K562 (cell line): Measurements from ENCODE around the gene PHKB. TPM values are rescaled to one million over a fixed set of nuclear protein-coding genes. Genes with fewer than 3 reads are reported as not detected.

Experiments used
- ATAC-seq: fragments of 200-7000 bp; cut with Tn5 transposase; 3 replicates; pipeline ENCODE4 v1.9.1; 2020; ENCODE audit warnings: moderate library complexity
- BruUV-seq: library from RNA; stranded (reverse); fragments of 400-500 nt; replicated peaks from 2 replicates; lab custom pipeline; 2021; lab: Mats Ljungman, UMichigan
- CTCF ChIA-PET: fragments of 300-600 bp; formaldehyde crosslinking; extraction: SDS; loops from one replicate; lab custom pipeline; 2021; ENCODE audit warnings: low intra/inter-chr PET ratio; lab: Yijun Ruan, JAX
- POLR2A ChIA-PET: fragments of 300-600, 350-650 bp; sonication (Branson Sonifier 250); formaldehyde crosslinking; extraction: SDS; loops from one replicate; lab custom pipeline; 2021; ENCODE audit warnings: antibody characterized with exemption, inconsistent platforms; lab: Yijun Ruan, JAX
- DNase-seq, 4 experiments: peaks; one replicate each; pipeline versions ENCODE4 v3.0.0 to v3.0.0-alpha.2; 2011 to 2018; ENCODE audit warnings: low spot score in 3 of 4, mixed read lengths in 3 of 4; ENCODE audit errors: extremely low read depth in 1 of 4
- FAIRE-seq: peaks from 2 replicates; lab custom pipeline; 2011; peaks lifted over from hg19 to GRCh38; lab: Jason Lieb, UNC
- H2AFZ ChIP-seq: 2 replicates; pipeline ENCODE4 v1.6.0; 2011; ENCODE audit warnings: low read depth, low read length, control low read depth, inconsistent platforms
- H3K27ac ChIP-seq: fragments of 200-600 bp; 3 replicates; pipeline ENCODE4 v1.8.0; 2011; ENCODE audit warnings: low read depth, mild to moderate bottlenecking, control low read depth, inconsistent platforms, low read length, moderate library complexity, mixed read lengths; ENCODE audit errors: extremely low read depth
- H3K27me3 ChIP-seq, 2 experiments: fragments of 300-600 bp in 1 of 2; 2 replicates in 1 of 2; 3 replicates in 1 of 2; pipeline versions ENCODE4 v1.6.0 to v1.8.0; 2011; ENCODE audit warnings: inconsistent platforms in 2 of 2, low read length in 2 of 2, mild to moderate bottlenecking in 1 of 2, mixed read lengths in 1 of 2, moderate library complexity in 1 of 2; ENCODE audit not compliant: control insufficient read depth in 2 of 2, insufficient read depth in 2 of 2
- H3K36me3 ChIP-seq: fragments of 300-600 bp; 3 replicates; pipeline ENCODE4 v1.8.0; 2011; ENCODE audit warnings: mild to moderate bottlenecking, low read length, inconsistent platforms; ENCODE audit not compliant: control insufficient read depth, insufficient read depth
- H3K4me1 ChIP-seq, 2 experiments: fragments of 200-600 bp in 1 of 2; replicated peaks in 1 of 2; 2 replicates in 1 of 2; 3 replicates in 1 of 2; pipeline versions ENCODE4 v1.5.1 to v1.8.0; 2011; ENCODE audit warnings: inconsistent platforms in 2 of 2, low read length in 2 of 2, mild to moderate bottlenecking in 1 of 2, mixed read lengths in 1 of 2, moderate library complexity in 1 of 2; ENCODE audit not compliant: control insufficient read depth in 2 of 2, insufficient read depth in 2 of 2
- H3K4me2 ChIP-seq: 2 replicates; pipeline ENCODE4 v1.6.1; 2011; ENCODE audit warnings: low read length, control low read depth, inconsistent platforms, mixed read lengths; ENCODE audit not compliant: insufficient read depth
- H3K4me3 ChIP-seq: fragments of 200-600 bp; sonication (generic), shearing (Covaris generic); 2 replicates; pipeline ENCODE4 v1.5.1; 2016; ENCODE audit warnings: control low read depth, inconsistent platforms
- H3K79me2 ChIP-seq: fragments of 200-600 bp; 3 replicates; pipeline ENCODE4 v1.8.0; 2011; ENCODE audit warnings: low read length, inconsistent platforms; ENCODE audit not compliant: control insufficient read depth, insufficient read depth
- H3K9ac ChIP-seq, 2 experiments: 2 replicates each; pipeline versions ENCODE4 v1.6.0 to v1.6.1; 2011; ENCODE audit warnings: low read depth in 2 of 2, low read length in 2 of 2, control low read depth in 1 of 2, inconsistent platforms in 1 of 2, mild to moderate bottlenecking in 1 of 2, mixed read lengths in 1 of 2; ENCODE audit not compliant: insufficient read depth in 1 of 2
- H3K9me1 ChIP-seq: one replicate; pipeline ENCODE4 v1.6.0; 2011; ENCODE audit warnings: inconsistent platforms, mild to moderate bottlenecking, low read length, moderate library complexity; ENCODE audit not compliant: control insufficient read depth, insufficient read depth
- H3K9me3 ChIP-seq: replicated peaks from 2 replicates; pipeline ENCODE4 v1.5.1; 2011; ENCODE audit warnings: low read depth, low read length, inconsistent platforms; ENCODE audit not compliant: control insufficient read depth, insufficient read depth
- H4K20me1 ChIP-seq: replicated peaks from 2 replicates; pipeline ENCODE4 v1.6.1; 2011; ENCODE audit warnings: low read length, inconsistent platforms, mixed read lengths; ENCODE audit not compliant: control insufficient read depth, insufficient read depth
- BHLHE40 ChIP-seq: IDR thresholded peaks from 2 replicates; pipeline ENCODE4 v1.6.1; 2011; ENCODE audit warnings: low read length, improper control_type of control experiment
- E2F4 ChIP-seq: sonication (generic); formaldehyde crosslinking; IDR thresholded peaks from 2 replicates; pipeline ENCODE4 v1.8.0; 2022; ENCODE audit warnings: mild to moderate bottlenecking, low read depth, missing genetic modification reagents
- FIP1L1 ChIP-seq: fragments of 200-400 bp; formaldehyde crosslinking; IDR thresholded peaks from 2 replicates; pipeline ENCODE4 v1.6.1; 2018; ENCODE audit warnings: mild to moderate bottlenecking, low read depth, low read length; ENCODE audit not compliant: poor library complexity, severe bottlenecking
- HDAC2 ChIP-seq: fragments of 450-650 bp; IDR thresholded peaks from 2 replicates; pipeline ENCODE4 v1.6.1; 2016; ENCODE audit warnings: mild to moderate bottlenecking
- HOXB6 ChIP-seq: fragments of 250-450 bp; sonication (Bioruptor Pico); IDR thresholded peaks from 2 replicates; pipeline ENCODE4 v1.5.1; 2022; ENCODE audit warnings: mild to moderate bottlenecking, borderline replicate concordance
- KHSRP ChIP-seq: fragments of 450-650 bp; IDR thresholded peaks from 2 replicates; pipeline ENCODE4 v1.6.1; 2017
- MAFG ChIP-seq: fragments of 450-650 bp; conservative IDR thresholded peaks from 2 replicates; pipeline ENCODE4 v1.6.1; 2016; ENCODE audit warnings: missing genetic modification characterization, missing compliant biosample characterization
- MYC ChIP-seq, 2 experiments: fragments of 250-450 bp in 1 of 2; sonication (Bioruptor Pico) in 1 of 2; IDR thresholded peaks; 2 replicates each; pipeline versions ENCODE4 v1.5.1 to v1.6.1; 2012 to 2021; ENCODE audit warnings: low read depth in 2 of 2, borderline replicate concordance in 1 of 2, improper control_type of control experiment in 1 of 2, low read length in 1 of 2, mild to moderate bottlenecking in 1 of 2, moderate library complexity in 1 of 2
- NBN ChIP-seq: fragments of 450-650 bp; IDR thresholded peaks from 2 replicates; pipeline ENCODE4 v1.6.1; 2016; ENCODE audit warnings: low read depth, mild to moderate bottlenecking
- POLR3A ChIP-seq: IDR thresholded peaks from 2 replicates; pipeline ENCODE4 v1.6.1; 2011; ENCODE audit warnings: borderline replicate concordance, mild to moderate bottlenecking, moderate library complexity; ENCODE audit not compliant: insufficient read length, insufficient read depth; ENCODE audit errors: extremely low read depth
- RHOXF2B ChIP-seq: fragments of 250-450 bp; sonication (Bioruptor Pico); conservative IDR thresholded peaks from 2 replicates; pipeline ENCODE4 v1.5.1; 2021
- TCF15 ChIP-seq: fragments of 250-450 bp; sonication (Bioruptor Pico); IDR thresholded peaks from 2 replicates; pipeline ENCODE4 v1.8.0; 2022; ENCODE audit warnings: moderate library complexity, mild to moderate bottlenecking, inconsistent platforms
- ZNF277 ChIP-seq: fragments of 250-450 bp; sonication (Bioruptor Pico); IDR thresholded peaks from 2 replicates; pipeline ENCODE4 v1.8.0; 2022; ENCODE audit warnings: inconsistent platforms, mild to moderate bottlenecking, moderate library complexity, borderline replicate concordance
- ZNF830 ChIP-seq: fragments of 250-450 bp; sonication (Bioruptor Pico); IDR thresholded peaks from 2 replicates; pipeline ENCODE4 v1.5.0; 2021; ENCODE audit warnings: mild to moderate bottlenecking
- WGBS: fragments of 100-300 bp; shearing (Covaris generic); methylation state at CpG from one replicate; pipeline ENCODE4 v1.1.6; 2016; ENCODE audit warnings: low coverage, mixed read lengths; ENCODE audit not compliant: insufficient coverage; ENCODE audit errors: missing lambda C conversion rate; 5-methylcytosine and 5-hydroxymethylcytosine counted together
- in situ Hi-C: fragments of 300-500 bp; cut with MboI; formaldehyde crosslinking; loops from 4 replicates; pipeline ENCODE4 v1.15.0; 2018; ENCODE audit warnings: inconsistent platforms, mixed read lengths
- intact Hi-C: fragments of 100-400 bp; cut with micrococcal nuclease; formaldehyde crosslinking; loops from 2 replicates; pipeline ENCODE4 v1.14.2; 2022
- polyA plus RNA-seq, 8 experiments: library from polyadenylated mRNA; depleted of rRNA in 4 of 8; stranded (reverse) in 5 of 8; unstranded in 3 of 8; fragments of >200 nt; fragmentation: Nextera tagmentation in 2 of 8; fragmentation: Illumina TruSeq in 1 of 8; extraction: Ambion mirVana in 2 of 8; extraction: Trizol in 1 of 8; gene quantifications; 2 replicates each; pipeline versions ENCODE4 v1.2.1 to v1.2.3, GENCODE V29; 2011 to 2014; ENCODE audit warnings: inconsistent platforms in 1 of 8, missing spikeins in 1 of 8
- total RNA-seq, 7 experiments: library from RNA; depleted of rRNA in 6 of 7; stranded (reverse); fragments of >200 nt in 6 of 7; fragmentation: Illumina TruSeq in 2 of 7; extraction: Trizol in 2 of 7; gene quantifications; 2 replicates each; pipeline versions ENCODE4 v1.2.1 to v1.2.3, GENCODE V29; 2011 to 2021; ENCODE audit warnings: low replicate concordance in 1 of 7

The PHKB gene
- total and polyA plus RNA-seq, 9 of the 15 experiments (the other 6 are each of a cell fraction or from before 2014, with no cell fraction given): 24.7 to 92.3 (median 67.0) TPM

GRCh38 chr16:47561286-47561685 lies 100.2 kb downstream of the PHKB start:
- ChIA-PET CTCF (no interaction called here), POLR2A (no interaction called here)
- Histone ChIP-seq H4K20me1 (no peaks in the 10 kb centered on the region), H3K36me3 (peaks cover 30% of the 10 kb centered on the region; the same call in 2 of the 3 replicates), H3K4me3 (no peak overlapping the region), H3K79me2 (no peaks in the 10 kb centered on the region), H3K9ac (no peak overlapping the region), H3K9me1 (no peaks in the 10 kb centered on the region), H3K4me1 (no peaks in the 10 kb centered on the region; a peak in 1 of 5 replicates), H3K27me3 (no peaks in the 10 kb centered on the region), H3K4me2 (no peak overlapping the region), H3K27ac (no peak overlapping the region), H2AFZ (no peak overlapping the region), H3K9me3 (no peaks in the 10 kb centered on the region)
- no peak for DNase-seq
- intact Hi-C loops (no loop called here), in situ Hi-C loops (no loop called here)
- WGBS: 88% methylated on average over 1 of the region's 1 CpG
- no peak for TF ChIP-seq NBN
- TF ChIP-seq RHOXF2B (CRISPR knock-in tag): no peak
- no peak for TF ChIP-seq BHLHE40
- no peak for TF ChIP-seq KHSRP
- no peak for TF ChIP-seq TCF15 (CRISPR knock-in tag)
- ATAC-seq: no peak
- no TSS peak for BruUV-seq
- FAIRE-seq: no peak

- H3K4me1 ChIP-seq: no peaks in the 10 kb centered on the region; a peak in 1 of 5 replicates
- H3K4me2 ChIP-seq: no peak overlapping the region
- peak; percentile 6 for FAIRE-seq
- H4K20me1 ChIP-seq: no peaks in the 10 kb centered on the region
- POLR2A ChIA-PET: interaction anchor here (0.6 to 1.4 kb wide), 2 partner anchors 96 to 234 kb away, joined by 3 read pairs; no protein-coding TSS in a partner anchor
- no TSS peak for BruUV-seq
- H3K27me3 ChIP-seq: no peaks in the 10 kb centered on the region
- H3K9ac ChIP-seq: no peak overlapping the region
- no peaks in the 10 kb centered on the region for H3K9me3 ChIP-seq
- no peaks in the 10 kb centered on the region for H3K9me1 ChIP-seq
- peaks cover 3% of the 10 kb centered on the region; the same call in 2 of the 3 replicates for H3K79me2 ChIP-seq
- H3K36me3 ChIP-seq: peaks cover 32% of the 10 kb centered on the region; the same call in 2 of the 3 replicates
- no peak for ATAC-seq
- no peak overlapping the region for H3K4me3 ChIP-seq
- no peak overlapping the region for H2AFZ ChIP-seq
- H3K27ac ChIP-seq: no peak overlapping the region
- DNase-seq: no peak
- CTCF ChIA-PET: no interaction called here
- intact Hi-C loops: no loop called here
- in situ Hi-C loops: no loop called here
- TF ChIP-seq ZNF277 (CRISPR knock-in tag) (no peak), FIP1L1 (no peak), MAFG (tag) (no peak), POLR3A (no peak), HOXB6 (CRISPR knock-in tag) (no peak), HDAC2 (no peak), ZNF830 (no peak), E2F4 (CRISPR knock-in tag) (no peak), MYC (IDR thresholded peaks at IDR 0.05; ENCODE audit: low read depth, low read length) (no peak), MYC (CRISPR knock-in tag; IDR thresholded peaks at IDR 0.05; ENCODE audit: borderline replicate concordance, low read depth) (no peak)
Measured at GRCh38 chr16:47562366-47562765, 101.2 kb downstream of the PHKB start.
